Endothelial cell of umbilical vein (primary cell): ENCODE measurements around the gene SOX18. TPM values are rescaled to one million over a fixed set of nuclear protein-coding genes. Genes with fewer than 3 reads are reported as not detected.

ENCODE experiments used
- BruUV-seq: library from RNA; stranded (reverse); fragments of 400-500 nt; replicated peaks from 2 replicates; lab custom pipeline; 2021; lab: Mats Ljungman, UMichigan
- CTCF ChIA-PET: fragments of 300-600, 350-600 bp; sonication (Branson Sonifier 250); formaldehyde crosslinking; loops from one replicate; lab custom pipeline; 2021; ENCODE audit warnings: antibody characterized with exemption, inconsistent platforms; lab: Charles Lee
- POLR2A ChIA-PET: fragments of 300-600, 350-600 bp; sonication (Branson Sonifier 250); formaldehyde crosslinking; loops from one replicate; lab custom pipeline; 2021; ENCODE audit warnings: antibody characterized with exemption, inconsistent platforms; lab: Charles Lee
- DNase-seq: peaks from one replicate; pipeline ENCODE4 v3.0.0-alpha.2; 2011; ENCODE audit warnings: low read depth, low spot score
- FAIRE-seq: peaks from 2 replicates; lab custom pipeline; 2011; peaks lifted over from hg19 to GRCh38; lab: Jason Lieb, UNC
- H2AFZ ChIP-seq: 2 replicates; pipeline ENCODE4 v1.6.0; 2012; ENCODE audit warnings: low read depth, low read length, control low read depth, inconsistent platforms
- H3K27ac ChIP-seq: 2 replicates; pipeline ENCODE4 v1.5.1; 2011; ENCODE audit warnings: low read depth, mild to moderate bottlenecking, control low read depth, low read length, moderate library complexity; ENCODE audit not compliant: insufficient read depth
- H3K27me3 ChIP-seq, 2 experiments: 2 replicates each; pipeline versions ENCODE4 v1.6.0 to v1.6.1; 2011; ENCODE audit warnings: low read length in 2 of 2, mixed read lengths in 1 of 2; ENCODE audit not compliant: control insufficient read depth in 2 of 2, insufficient read depth in 2 of 2
- H3K36me3 ChIP-seq, 2 experiments: 2 replicates in 1 of 2; 3 replicates in 1 of 2; pipeline ENCODE4 v1.5.1; 2011; ENCODE audit warnings: low read length in 2 of 2, mild to moderate bottlenecking in 1 of 2, moderate library complexity in 1 of 2; ENCODE audit not compliant: control insufficient read depth in 2 of 2, insufficient read depth in 2 of 2; ENCODE audit errors: extremely low read depth in 1 of 2
- H3K4me1 ChIP-seq: 3 replicates; pipeline ENCODE4 v1.5.1; 2011; ENCODE audit warnings: mild to moderate bottlenecking, low read length; ENCODE audit not compliant: control insufficient read depth, insufficient read depth; ENCODE audit errors: extremely low read depth
- H3K4me2 ChIP-seq: 2 replicates; pipeline ENCODE4 v1.6.1; 2011; ENCODE audit warnings: low read length, control low read depth, mixed read lengths; ENCODE audit not compliant: insufficient read depth
- H3K4me3 ChIP-seq, 3 experiments: fragments of 200-600 bp in 1 of 3; sonication (generic), shearing (Covaris generic) in 1 of 3; replicated peaks in 1 of 3; 2 replicates each; pipeline ENCODE4 v1.5.1; 2011 to 2016; ENCODE audit warnings: control low read depth in 3 of 3, low read length in 3 of 3, mild to moderate bottlenecking in 2 of 3, inconsistent platforms in 1 of 3, low read depth in 1 of 3, moderate library complexity in 1 of 3; ENCODE audit not compliant: insufficient read depth in 1 of 3
- H3K79me2 ChIP-seq: 2 replicates; pipeline ENCODE4 v1.6.0; 2012; ENCODE audit warnings: low read length, inconsistent platforms; ENCODE audit not compliant: control insufficient read depth, insufficient read depth
- H3K9ac ChIP-seq: replicated peaks from 2 replicates; pipeline ENCODE3; 2011; ENCODE audit warnings: low read length, control low read depth; ENCODE audit not compliant: insufficient read depth; ENCODE audit errors: extremely low read depth
- H3K9me1 ChIP-seq: replicated peaks from 3 replicates; pipeline ENCODE4 v1.6.0; 2011; ENCODE audit warnings: mild to moderate bottlenecking, low read length; ENCODE audit not compliant: control insufficient read depth, insufficient read depth; ENCODE audit errors: extremely low read depth
- H3K9me3 ChIP-seq: replicated peaks from 2 replicates; pipeline ENCODE4 v1.5.1; 2012; ENCODE audit warnings: low read length, inconsistent platforms; ENCODE audit not compliant: control insufficient read depth, insufficient read depth
- H4K20me1 ChIP-seq: replicated peaks from 2 replicates; pipeline ENCODE3; 2011; ENCODE audit warnings: mild to moderate bottlenecking, low read length; ENCODE audit not compliant: control insufficient read depth, insufficient read depth; ENCODE audit errors: extremely low read depth
- CTCF ChIP-seq, 2 donors: IDR thresholded peaks; 1 replicate in 1 of 2; 2 replicates in 1 of 2; pipeline ENCODE4 v1.5.1; 2011; ENCODE audit warnings: low read length in 2 of 2, mild to moderate bottlenecking in 2 of 2, moderate library complexity in 2 of 2, control low read depth in 1 of 2, inconsistent platforms in 1 of 2, low read depth in 1 of 2; ENCODE audit not compliant: insufficient read depth in 1 of 2; ENCODE audit errors: extremely low read depth in 1 of 2
- FOS ChIP-seq: IDR thresholded peaks from 2 replicates; pipeline ENCODE4 v1.6.1; 2011; ENCODE audit warnings: mild to moderate bottlenecking, low read length, moderate library complexity, borderline replicate concordance; ENCODE audit not compliant: insufficient read depth
- GATA2 ChIP-seq: IDR thresholded peaks from 2 replicates; pipeline ENCODE4 v1.7.0; 2011; ENCODE audit warnings: low read depth, mild to moderate bottlenecking, moderate library complexity, mixed read lengths, low read length; ENCODE audit not compliant: insufficient read length, insufficient read depth
- JUN ChIP-seq: IDR thresholded peaks from 2 replicates; pipeline ENCODE4 v1.6.1; 2011; ENCODE audit warnings: borderline replicate concordance, low read depth; ENCODE audit not compliant: insufficient read length, insufficient read depth
- MYC ChIP-seq: IDR thresholded peaks from one replicate; pipeline ENCODE4 v1.6.1; 2011; ENCODE audit warnings: mild to moderate bottlenecking, low read depth, low read length
- dilution Hi-C: fragments of 300-500 bp; cut with MboI; formaldehyde crosslinking; loops from one replicate; pipeline ENCODE4 v1.15.0; 2019; ENCODE audit warnings: low sequenced_read_pairs; ENCODE audit not compliant: extremely low pct_ligation_motif_present
- intact Hi-C: fragments of 100-400 bp; cut with micrococcal nuclease; formaldehyde crosslinking; loops from one replicate; pipeline ENCODE4 v1.10.0; 2022
- polyA plus RNA-seq, 4 experiments: library from polyadenylated mRNA; depleted of rRNA in 3 of 4; stranded (reverse) in 3 of 4; unstranded in 1 of 4; fragments of >200 nt; gene quantifications; 2 replicates each; pipeline versions ENCODE4 v1.2.1 to v1.2.3, GENCODE V29; 2011 to 2012; ENCODE audit warnings: missing spikeins in 1 of 4
- total RNA-seq: library from RNA; stranded (reverse); gene quantifications from 2 replicates; pipeline ENCODE4 v1.2.3, GENCODE V29; 2021

The SOX18 gene
- total and polyA plus RNA-seq, 2 donors (not counting 3 experiments of a cell fraction or from before 2014, with no cell fraction given) = 20.9 to 175 TPM

- H3K27me3 ChIP-seq = no peaks in the 10 kb centered on the region
- CTCF ChIA-PET = no interaction called here
- no peak overlapping the region for H3K4me2 ChIP-seq
- H3K4me1 ChIP-seq = peaks cover 2% of the 10 kb centered on the region
- no peak overlapping the region for H2AFZ ChIP-seq
- no peaks in the 10 kb centered on the region for H3K9me1 ChIP-seq
- FAIRE-seq = no peak
- H3K4me3 ChIP-seq = no peak overlapping the region
- BruUV-seq = no TSS peak
- DNase-seq = no peak
- H3K27ac ChIP-seq = no peak overlapping the region
- intact Hi-C loops = no loop called here
- POLR2A ChIA-PET = no interaction called here
- H4K20me1 ChIP-seq = no peaks in the 10 kb centered on the region
- dilution Hi-C loops = no loop called here
- H3K79me2 ChIP-seq = no peaks in the 10 kb centered on the region
- TF ChIP-seq GATA2 (no peak), JUN (no peak), CTCF (IDR thresholded peaks at IDR 0.05; ENCODE audit: extremely low read depth in 1 of 2, insufficient read depth in 1 of 2, low read depth in 1 of 2, low read length in 2 of 2) (no peak), MYC (no peak), FOS (no peak)
- H3K9ac ChIP-seq = no peak overlapping the region
- H3K9me3 ChIP-seq = no peaks in the 10 kb centered on the region
- peaks cover 11 to 52% of the 10 kb centered on the region in 2 experiments for H3K36me3 ChIP-seq
Measured at GRCh38 chr20:64005394-64005793, 44.0 kb downstream of the SOX18 start.
